Activated CD8-positive, alpha-beta memory T cell treated with anti-CD3 and anti-CD28 coated beads for 48 hours (primary cell): ENCODE measurements around the gene NUP210L.

Experiments used
- DNase-seq, 3 experiments: peaks; one replicate each; pipeline ENCODE4 v3.0.0-alpha.2; 2020; ENCODE audit warnings: low read depth in 2 of 3, low spot score in 2 of 3

Gene NUP210L

DNA sequence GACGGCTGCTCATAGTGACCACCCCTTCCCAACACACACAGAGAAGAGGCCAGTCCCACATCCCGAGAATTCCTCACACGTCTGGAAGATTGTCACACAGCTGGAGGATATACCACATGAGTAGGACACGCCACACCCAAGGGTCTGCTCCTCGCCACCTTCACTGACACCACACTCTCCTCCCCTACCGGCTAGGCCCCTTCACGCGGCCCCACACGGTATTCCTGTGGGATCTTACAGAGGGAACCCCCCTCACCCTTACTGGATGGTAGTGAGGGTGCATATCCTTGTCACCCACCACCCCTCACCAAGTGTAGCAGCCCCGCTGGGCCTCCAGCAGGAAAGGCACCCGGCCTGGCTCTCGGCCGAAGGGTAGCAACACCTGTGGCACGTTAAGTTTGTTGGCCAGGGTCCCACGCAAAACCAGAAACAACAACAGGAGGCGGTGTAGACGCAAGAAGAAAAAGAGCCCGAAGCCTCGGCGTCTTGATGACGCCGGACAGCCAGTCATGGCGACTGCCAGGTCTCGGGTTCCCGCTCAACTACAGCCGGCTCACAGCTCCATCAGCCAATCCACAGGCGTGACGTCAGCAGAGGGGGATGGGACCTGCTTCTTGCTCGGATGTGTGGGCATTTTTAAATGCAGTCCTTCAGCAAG lies at the start of gene NUP210L:
TSS of gene NUP210L (minus strand) at position 540 of the 658 bp plus-strand sequence.
- no peak for DNase-seq

DNA sequence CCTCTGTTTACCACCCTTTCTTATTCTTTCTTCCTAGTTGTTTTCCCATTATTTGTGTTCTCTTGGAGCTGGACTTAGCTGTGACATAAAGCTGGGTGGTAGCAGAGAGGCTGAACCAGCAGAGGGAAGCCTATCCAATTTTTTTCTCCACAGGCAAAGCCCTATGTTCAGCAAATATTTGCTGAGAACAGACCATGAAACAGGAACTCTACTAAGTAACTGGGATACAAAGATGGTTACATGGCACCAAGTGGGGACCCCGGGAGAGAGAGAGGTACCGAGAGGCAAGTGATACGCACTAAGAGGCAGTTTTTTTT lies 44.6 kb upstream of the NUP210L start:
- DNase-seq, result no peak

DNA sequence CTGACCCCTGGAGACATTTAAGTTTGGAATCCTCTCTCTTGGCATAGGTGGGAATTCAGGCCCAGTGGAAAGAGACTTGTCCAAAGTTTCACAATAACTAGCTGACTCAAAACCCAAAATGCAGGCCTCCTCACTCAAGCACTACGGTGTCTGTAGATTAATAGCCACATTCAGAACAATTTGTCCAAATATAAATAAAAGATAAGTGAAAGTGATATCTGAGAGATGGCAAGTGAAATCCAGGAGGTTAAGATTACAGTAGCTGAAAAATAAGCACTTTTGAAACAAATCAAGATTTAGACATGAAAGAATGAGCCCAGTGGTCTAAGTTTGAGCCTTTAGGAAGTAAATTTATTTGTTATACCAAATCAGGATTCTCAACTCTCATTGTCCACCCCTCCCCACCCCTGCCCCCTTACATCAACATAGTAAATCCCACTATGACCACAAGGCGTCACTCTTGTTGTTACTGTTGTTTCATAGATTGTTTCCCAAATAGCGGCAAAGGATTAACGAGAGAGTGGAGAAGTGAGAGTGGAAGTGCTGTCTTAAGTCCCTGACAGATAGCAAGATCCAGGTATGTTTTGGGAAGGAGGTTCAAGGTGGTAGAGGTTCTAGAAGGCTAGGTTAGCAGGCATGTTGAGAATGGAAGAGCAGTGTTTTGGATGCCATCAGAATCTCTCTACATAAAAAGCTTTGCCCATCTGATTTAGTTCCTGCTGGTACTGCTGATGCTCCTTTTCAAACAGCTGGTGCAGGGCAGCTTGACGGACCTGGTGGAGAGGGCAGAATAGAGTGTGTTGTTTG lies 44.1 kb upstream of the NUP210L start:
- DNase-seq, result peak in 1 of 3 experiments; percentile 25

DNA sequence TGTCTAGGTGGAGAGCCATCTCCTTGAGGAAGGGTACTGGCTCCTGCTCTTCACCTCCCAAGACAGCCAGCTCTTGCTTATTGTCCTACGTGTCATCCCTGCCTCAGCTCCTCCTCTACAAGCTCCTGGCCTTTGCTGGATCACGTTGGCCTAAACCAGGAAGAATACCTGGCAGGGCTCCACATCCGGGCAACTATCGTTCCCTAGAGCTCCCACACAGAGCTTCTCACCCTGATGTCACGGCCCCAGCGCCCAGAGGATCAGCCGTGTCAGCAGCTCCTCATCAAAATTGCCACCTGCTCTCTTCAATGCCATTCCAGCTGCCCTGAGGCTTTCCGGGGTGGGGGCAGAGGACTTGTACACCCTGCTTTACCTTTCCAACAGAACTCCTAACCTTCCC lies 38.9 kb upstream of the NUP210L start:
- no peak for DNase-seq

DNA sequence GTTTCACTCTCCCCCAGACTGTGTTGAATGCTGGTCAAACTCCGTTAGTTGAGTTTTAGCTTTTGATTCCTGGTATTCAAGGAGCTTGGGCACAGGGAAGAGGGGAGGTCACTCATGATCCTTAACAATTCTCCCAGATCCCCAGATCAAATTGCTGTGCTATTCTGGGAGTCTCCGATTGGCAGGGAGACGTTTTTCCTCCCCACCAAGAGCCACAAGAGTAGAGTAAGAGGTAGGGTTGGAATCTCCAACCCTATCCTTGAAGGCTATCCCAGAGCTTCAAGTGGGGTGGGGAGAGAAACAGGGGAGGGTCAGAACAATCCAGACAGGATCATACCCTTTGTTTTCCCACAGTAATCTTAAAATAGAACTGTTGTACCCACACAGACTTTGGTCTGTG lies 37.6 kb upstream of the NUP210L start:
- DNase-seq, result no peak

DNA sequence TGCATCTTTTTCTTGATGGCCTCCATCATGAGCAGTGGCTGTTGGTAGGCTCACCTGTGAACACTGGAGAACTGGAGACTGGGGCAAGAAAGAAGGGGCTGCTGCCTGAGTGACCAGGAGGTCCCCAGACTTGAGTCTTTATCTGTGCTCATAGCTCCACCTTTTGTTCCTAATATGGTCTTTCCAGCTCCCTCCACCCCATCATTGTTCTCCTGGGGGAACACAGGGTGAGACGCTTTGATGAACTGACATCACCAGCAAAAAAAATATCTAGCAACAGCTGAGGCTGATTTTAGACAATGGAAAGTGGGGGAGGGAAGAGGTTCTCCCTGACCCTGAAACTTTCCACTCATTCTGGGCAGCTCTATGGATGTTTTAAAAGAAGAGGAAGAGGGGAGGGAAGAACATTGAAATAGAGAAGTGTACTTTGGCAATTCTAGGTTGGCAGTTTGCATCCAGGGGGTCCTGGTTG lies 37.2 kb upstream of the NUP210L start, which contains the start of gene TPM3:
TSS of gene TPM3 (minus strand) at position 111 of the 472 bp plus-strand sequence. CDS start at position 29, 82 bp downstream.
- no peak for DNase-seq

DNA sequence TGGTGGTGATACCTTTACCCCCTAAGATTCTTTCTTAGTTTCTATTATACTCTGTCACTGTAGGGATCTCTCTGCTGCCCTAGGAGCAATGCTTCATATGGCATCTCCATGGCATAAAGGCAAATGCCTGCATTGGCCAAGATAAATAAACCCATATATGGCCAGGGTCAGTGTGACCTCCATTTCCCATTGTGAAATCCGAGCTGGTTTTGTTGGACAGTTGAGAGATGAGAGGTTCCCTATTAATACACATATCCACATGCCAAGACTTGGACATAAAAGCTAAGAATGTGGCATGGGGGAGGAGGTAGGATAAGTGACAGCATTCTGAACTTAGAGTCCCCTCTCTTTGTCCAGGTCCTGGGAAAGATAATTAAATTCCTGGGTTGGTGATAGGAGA lies 35.7 kb upstream of the NUP210L start:
- DNase-seq, result no peak

DNA sequence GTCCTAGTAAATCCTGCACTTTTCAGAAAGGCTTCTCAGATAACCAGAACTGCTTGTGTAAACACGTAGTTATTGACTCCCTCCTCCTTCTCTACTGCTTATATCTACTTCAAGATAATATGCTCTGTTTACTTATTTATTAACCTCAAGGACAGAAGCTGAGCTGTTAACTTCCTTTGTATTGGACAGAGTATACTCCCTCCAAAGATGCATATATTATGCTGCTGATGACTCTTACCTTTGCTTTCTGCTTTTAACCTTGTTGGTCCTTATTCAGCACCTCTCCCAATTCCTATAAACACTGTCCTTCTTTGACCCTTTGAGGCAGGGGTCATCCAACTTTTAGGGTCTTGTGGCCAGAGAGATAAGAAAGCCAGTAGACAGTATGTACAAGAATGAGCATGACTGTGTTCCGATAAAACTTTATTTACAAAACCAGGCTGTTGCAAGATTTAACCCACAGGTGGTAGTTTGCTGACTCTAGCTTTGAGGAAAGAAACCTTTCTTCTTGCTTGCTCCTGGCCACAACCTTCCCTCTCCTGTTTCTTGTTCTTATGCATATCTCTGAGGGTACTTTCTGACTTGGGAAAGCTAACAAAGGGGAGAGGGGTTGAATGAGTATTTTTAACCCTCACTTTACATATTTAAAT lies 32.1 kb upstream of the NUP210L start:
- no peak for DNase-seq

DNA sequence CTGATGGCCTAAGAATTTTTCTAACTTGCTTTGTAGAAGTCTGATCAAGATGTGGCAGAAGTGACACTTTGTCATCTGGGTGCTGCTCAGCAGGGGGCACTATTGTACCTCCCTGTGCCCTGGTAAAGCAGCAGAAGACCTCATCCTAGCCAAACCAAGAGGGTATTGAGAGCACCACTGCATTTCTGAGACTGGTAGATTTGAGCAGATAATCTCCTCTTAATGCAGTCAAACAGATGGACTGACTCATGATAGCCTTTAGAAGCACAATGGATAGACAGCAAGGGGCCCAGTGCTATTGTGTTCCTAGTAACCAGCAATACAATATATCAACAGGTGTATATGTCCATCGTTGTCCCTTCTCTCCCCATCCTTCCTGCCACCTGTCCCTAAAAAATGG lies 31.3 kb upstream of the NUP210L start:
- peak in 2 of 3 experiments; percentile 34 to 42 for DNase-seq

DNA sequence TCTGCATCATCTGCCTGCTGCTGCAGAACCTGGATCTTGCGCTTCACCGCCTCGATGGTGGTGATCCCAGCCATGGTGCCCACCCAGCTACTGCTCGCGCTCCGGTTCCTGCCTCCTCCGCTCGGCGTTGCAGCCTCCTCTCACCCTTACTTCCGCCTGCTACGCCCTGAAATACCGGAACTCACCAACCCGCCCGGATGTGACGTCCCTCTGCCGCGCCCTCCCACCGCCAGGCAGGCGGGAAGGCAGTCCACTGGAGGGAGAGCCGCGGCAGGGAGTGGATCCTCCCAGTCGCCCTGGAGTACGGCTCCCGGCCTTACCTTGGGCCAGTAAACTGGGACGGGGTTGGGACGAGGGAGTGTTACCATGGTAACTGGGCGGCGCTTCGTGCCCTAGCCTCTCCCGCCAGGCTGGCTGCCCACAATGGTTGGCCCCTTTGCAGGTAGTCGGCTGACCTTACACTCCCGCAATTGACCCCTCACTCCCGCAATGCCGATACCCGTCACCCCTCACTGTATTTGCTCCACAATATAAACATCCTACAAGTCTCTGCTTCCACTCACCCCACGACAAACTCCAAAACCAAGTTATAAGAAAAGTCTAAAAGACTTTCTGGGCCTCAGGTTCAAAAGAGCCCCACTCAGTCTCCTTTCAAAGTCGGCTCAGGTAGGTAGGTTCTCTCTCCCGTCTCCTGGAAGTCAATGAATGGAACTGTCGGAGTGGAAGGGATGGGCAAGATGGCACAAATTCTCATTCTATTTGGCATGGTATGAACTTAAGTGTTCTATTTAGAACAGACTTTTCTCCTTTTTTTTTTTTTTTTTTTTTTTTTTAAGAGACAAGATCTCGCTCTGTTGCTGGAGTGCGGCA lies 28.4 kb upstream of the NUP210L start:
- DNase-seq, result peak; percentile 92 to 94 (median 93)

DNA sequence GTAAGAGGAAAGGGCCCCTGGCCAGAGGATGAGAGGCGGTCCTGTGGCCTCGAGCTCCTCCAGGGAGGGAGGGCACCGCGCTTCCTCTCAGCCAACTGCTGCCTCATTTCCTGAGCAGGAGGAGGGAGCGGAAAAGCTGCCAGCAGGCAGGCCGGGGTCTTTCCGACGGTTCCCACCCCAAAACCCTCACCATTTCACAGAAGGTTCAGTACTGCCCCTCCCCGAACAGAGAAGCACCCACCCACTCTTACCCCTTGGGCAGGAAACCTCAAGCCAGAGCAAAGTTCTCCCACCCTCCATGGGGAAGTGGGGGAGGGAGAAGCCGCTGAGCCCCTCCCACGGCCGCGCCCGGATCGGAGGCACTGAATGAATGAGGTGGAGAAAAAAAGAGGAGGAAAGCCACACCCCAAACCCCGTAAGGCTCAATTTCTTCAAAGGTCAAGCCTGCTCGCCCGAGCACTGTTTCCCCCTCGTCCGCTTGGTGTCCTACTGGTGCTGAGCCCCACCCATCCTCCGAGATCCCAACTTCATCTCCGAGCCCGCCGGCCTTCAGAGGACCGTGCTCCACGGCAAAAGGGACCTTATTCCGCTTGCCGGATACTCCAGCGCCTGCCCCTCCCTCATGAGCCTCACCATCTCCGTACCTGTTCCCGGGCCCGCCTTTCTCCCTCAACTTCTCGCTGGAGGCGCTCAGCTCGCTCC lies 27.6 kb upstream of the NUP210L start:
- DNase-seq, result peak; percentile 58 to 82 (median 77)

DNA sequence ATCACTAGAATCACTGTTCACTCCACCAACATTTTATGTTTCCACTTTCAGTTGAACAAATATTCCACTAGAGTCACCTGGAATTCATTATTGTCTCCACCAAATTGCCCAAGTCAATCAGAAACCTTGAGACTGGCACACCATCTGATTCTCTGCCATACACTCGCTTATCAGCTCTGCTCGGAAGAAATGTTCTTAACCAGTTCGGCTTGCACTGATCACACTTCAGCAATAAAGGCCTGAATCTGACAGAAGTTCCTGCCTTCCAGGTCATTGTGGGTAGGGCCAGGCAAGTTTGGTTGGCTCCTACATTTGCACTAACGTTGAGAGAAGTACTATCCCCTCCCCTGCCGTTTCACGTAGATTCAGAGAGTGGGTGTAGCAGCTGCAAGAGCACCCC lies 27.1 kb upstream of the NUP210L start:
- no peak for DNase-seq

DNA sequence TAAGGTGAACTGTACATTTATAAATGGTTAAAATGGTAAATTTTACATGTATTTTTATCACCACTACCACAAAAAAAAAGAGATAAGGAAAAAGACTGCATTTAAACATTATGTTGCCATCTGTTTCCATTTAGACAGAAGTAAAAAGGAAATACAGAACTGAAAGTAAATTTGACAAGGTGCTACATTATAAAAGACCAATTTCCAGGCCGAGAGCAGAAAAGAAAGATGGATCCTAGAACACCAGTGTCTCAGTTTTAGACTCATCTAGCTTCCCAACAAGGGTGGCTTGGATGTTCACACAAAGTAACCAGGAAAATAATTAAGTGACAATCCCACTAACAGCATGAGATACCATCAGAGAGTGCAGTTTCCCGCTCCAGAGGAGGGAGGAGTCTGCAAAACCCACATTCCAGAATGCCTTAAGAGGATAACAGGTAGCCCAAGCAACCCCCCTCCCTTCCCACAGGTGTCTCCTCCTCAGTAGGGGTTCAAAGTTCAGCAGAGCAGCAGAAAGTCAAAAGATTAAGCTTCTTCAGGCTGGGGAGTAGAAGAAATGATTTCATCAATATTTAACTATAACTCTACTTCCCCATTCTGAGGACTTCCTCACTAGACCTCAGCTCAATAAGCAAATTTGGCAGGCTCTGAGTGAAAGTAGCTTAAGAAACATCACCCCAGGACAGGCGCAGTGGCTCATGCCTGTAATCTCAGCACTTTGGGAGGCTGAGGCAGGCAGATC lies 25.2 kb upstream of the NUP210L start:
- DNase-seq, result no peak

DNA sequence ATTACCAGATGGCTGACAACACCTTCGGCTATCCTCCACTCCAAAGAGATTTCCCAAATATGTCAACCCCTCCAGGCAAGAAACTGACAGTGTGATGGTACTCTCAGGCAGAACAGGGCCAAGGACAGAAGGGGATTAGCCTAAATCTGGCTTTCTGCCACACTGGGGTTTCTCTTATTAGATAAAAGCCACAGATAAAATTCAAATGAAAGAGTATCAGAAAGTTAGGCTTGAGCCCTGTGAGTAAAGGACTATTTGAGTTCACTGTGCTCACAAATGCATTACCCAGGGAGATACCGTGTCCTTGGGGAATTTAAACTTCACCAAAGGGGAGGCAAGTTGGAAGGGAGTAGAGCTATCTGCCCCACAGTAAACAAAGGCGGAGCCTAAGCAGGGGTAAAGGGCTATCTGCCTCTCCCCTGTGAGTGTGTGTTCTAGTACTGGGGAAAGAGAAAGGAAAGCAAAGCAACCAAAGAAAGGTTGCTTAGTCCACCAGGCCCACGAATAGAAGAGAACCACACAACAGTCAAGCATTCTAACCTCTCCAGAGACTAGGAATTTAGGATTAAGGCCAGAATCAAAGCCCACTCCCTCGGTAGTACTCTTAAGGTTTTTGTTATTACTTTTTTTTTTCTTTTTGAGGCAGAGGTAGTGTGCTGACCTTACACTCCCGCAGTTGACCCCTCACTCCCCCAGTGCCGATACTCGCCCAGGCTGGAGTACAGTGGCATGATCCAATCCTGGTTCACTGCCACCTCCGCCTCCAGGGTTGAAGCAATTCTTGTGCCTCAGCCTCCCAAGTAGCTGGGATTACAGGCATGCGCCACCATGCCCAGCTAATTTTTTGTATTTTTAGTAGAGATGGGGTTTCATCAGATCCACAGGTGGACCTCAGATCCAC lies 24.3 kb upstream of the NUP210L start:
- DNase-seq, result no peak

DNA sequence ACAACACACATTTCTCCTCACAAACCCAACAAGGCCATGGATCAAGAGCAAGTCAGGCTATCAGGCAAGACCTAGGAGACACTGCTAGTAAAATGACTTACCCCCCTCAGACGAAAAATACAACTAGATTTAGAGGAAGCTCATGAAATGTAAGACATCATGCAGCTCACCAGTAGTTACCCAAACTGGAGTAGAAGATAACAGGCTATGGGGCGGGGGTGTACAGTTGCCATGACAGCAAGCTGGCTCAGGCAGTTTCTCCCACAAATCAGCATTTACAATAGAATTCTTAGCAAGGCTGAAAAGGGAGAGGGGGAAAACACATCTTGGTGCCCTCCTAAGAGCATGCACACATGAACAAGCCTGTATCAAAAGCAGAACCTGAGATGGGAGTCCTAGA lies 23.1 kb upstream of the NUP210L start:
- no peak for DNase-seq

DNA sequence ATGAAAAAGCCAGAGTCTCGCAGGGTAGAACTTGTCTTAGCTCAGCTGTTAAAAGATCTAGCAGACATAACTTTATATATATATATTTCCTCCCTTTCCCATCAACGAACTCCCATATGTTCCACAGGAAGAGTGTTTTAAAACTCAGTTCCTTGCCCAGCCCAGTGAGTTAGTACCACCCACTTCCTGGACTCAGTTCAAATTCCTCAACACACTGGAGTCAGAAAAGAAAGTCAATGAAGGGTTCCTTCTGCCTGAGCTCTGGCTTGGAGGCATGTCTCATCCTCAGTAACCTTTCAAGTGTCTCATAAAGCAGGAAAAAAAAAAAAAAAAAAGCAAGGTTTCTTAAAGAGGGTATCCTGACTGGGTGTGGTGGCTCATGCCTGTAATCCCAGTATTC lies 21.5 kb upstream of the NUP210L start:
- no peak for DNase-seq

DNA sequence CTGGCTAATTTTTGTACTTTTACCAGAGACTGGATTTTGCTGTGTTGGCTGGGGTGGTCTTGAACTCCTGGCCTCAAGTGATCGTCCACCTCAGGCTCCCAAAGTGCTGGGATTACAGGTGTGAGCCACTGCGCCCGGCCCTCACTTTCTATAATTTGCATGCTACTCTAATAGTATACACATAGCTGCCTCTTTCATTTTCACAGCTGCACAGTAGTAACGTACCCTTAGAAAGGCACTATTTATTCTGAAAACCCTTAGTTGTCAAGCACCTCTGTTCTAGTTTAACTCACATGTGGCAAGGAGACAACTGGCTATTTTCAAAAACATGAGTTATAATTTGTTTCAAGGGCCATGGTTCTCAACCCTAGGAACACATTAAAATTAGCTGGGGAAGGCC lies 19.8 kb upstream of the NUP210L start:
- no peak for DNase-seq

DNA sequence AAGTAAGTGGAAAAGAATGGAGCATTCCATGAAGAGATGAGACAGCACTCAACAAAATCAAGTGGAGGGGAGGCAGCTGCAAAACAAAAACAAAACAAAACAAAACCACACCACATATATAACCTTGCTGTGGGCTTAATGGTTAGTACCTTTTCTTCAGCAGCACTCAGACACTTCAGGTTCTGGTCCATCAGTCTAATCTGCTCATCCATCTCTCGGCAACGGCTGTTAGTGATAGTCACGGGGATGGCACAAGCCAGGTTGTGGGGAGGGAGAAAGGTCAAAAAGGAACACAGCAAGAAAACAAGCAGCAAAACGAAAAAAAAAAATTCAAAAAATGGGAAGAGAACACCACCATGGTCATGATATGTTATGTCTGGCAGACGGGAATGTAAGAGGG lies 17.0 kb upstream of the NUP210L start:
- no peak for DNase-seq

DNA sequence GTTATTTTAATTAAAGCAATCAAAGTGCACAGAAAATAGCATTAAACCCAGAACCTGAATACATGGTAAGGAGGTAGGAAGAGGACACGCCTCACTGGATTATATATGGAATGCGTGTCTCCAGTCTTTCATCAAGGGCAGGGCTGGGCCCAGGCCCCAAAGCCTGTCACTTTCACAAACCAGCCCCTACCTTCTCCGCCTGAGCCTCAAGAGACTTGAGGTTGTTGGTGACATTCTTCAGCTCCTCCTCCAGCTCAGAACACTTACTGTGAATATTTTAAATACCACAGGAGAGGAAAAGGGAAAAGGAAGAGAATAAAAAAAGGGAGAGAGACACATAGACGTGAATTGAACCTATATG lies 16.3 kb upstream of the NUP210L start:
- no peak for DNase-seq
